Measurements from ENCODE around the gene PAH.

GRCh38 chr12:102920271-102920670 lies 3.2 kb upstream of the PAH start:
- TF ChIP-seq CTCF (IDR thresholded peaks at IDR 0.05) (no peak), POLR2A (IDR thresholded peaks at IDR 0.05; ENCODE audit: low read depth) (no peak), EP300 (IDR thresholded peaks at IDR 0.05) (no peak)

All from esophagus muscularis mucosa (tissue), 4 donors.